Ishikawa (cell line): ENCODE measurements around the gene RPS6KA1.

Source experiments
- CEBPB ChIP-seq: IDR thresholded peaks from 2 replicates; pipeline ENCODE4 v1.6.1; 2012
- USF1 ChIP-seq: IDR thresholded peaks from 2 replicates; pipeline ENCODE4 v1.6.1; 2012

- no peak for TF ChIP-seq CEBPB
- TF ChIP-seq USF1: no peak
These were observed 12.5 kb downstream of the RPS6KA1 start for GRCh38 chr1:26541816-26542711.
